DND-41 (cell line): ENCODE measurements around the gene LRFN2.

Experiments
- ATAC-seq: fragments of 200-7000 bp; cut with Tn5 transposase; 3 replicates; pipeline ENCODE4 v1.9.1; 2021; ENCODE audit warnings: low read depth; ENCODE audit not compliant: insufficient read depth
- DNase-seq: peaks from one replicate; pipeline ENCODE4 v3.0.0-alpha.2; 2020
- H2AFZ ChIP-seq: 2 replicates; pipeline ENCODE4 v1.6.0; 2012; ENCODE audit warnings: low read depth, low read length
- H3K27ac ChIP-seq: 2 replicates; pipeline ENCODE4 v1.5.1; 2012; ENCODE audit warnings: low read length, inconsistent platforms
- H3K27me3 ChIP-seq: fragments of 200-600 bp; sonication (generic); 2 replicates; pipeline ENCODE4 v1.6.0; 2012; ENCODE audit warnings: low read length, mild to moderate bottlenecking, inconsistent platforms; ENCODE audit not compliant: insufficient read depth, poor library complexity
- H3K36me3 ChIP-seq: 2 replicates; pipeline ENCODE4 v1.5.1; 2012; ENCODE audit warnings: low read length, inconsistent platforms; ENCODE audit not compliant: insufficient read depth
- H3K4me1 ChIP-seq: 2 replicates; pipeline ENCODE4 v1.5.1; 2012; ENCODE audit warnings: mild to moderate bottlenecking, low read length; ENCODE audit not compliant: insufficient read depth
- H3K4me2 ChIP-seq: 2 replicates; pipeline ENCODE4 v1.6.0; 2012; ENCODE audit warnings: mild to moderate bottlenecking, moderate library complexity, low read length, inconsistent platforms; ENCODE audit not compliant: insufficient read depth
- H3K4me3 ChIP-seq, 2 experiments: fragments of 200-600 bp in 1 of 2; shearing (Covaris generic) in 1 of 2; 2 replicates each; pipeline ENCODE4 v1.5.1; 2012 to 2016; ENCODE audit warnings: inconsistent platforms in 2 of 2, low read length in 2 of 2, mild to moderate bottlenecking in 2 of 2, low read depth in 1 of 2, moderate library complexity in 1 of 2
- H3K79me2 ChIP-seq: 2 replicates; pipeline ENCODE4 v1.6.0; 2012; ENCODE audit warnings: low read length, inconsistent platforms; ENCODE audit not compliant: insufficient read depth
- H3K9ac ChIP-seq: 2 replicates; pipeline ENCODE4 v1.6.0; 2012; ENCODE audit warnings: low read depth, mild to moderate bottlenecking, inconsistent platforms, low read length, moderate library complexity
- H3K9me3 ChIP-seq: 2 replicates; pipeline ENCODE4 v1.5.1; 2012; ENCODE audit warnings: low read length, moderate library complexity, mild to moderate bottlenecking, inconsistent platforms; ENCODE audit not compliant: insufficient read depth, severe bottlenecking
- H4K20me1 ChIP-seq: 2 replicates; pipeline ENCODE4 v1.6.0; 2012; ENCODE audit warnings: low read length; ENCODE audit not compliant: insufficient read depth
- CTCF ChIP-seq: IDR thresholded peaks from 2 replicates; pipeline ENCODE4 v1.5.1; 2012; ENCODE audit warnings: borderline replicate concordance, low read length, moderate library complexity, mild to moderate bottlenecking; ENCODE audit not compliant: poor library complexity, severe bottlenecking; ENCODE audit errors: extremely low read depth
- EZH2 ChIP-seq: IDR thresholded peaks from 3 replicates; pipeline ENCODE4 v1.6.1; 2012; ENCODE audit warnings: borderline replicate concordance, low read depth, mild to moderate bottlenecking, moderate library complexity, low read length, inconsistent platforms; ENCODE audit not compliant: severe bottlenecking

LRFN2 gene

GRCh38 chr6:40414617-40415016 lies 172.5 kb downstream of the LRFN2 start:
- Histone ChIP-seq H3K4me1 (peaks cover 7% of the 10 kb centered on the region), H2AFZ (no peak overlapping the region), H4K20me1 (no peaks in the 10 kb centered on the region), H3K4me3 (no peak overlapping the region), H3K27me3 (no peaks in the 10 kb centered on the region), H3K9ac (no peak overlapping the region), H3K4me2 (no peak overlapping the region), H3K27ac (no peak overlapping the region), H3K36me3 (no peaks in the 10 kb centered on the region), H3K79me2 (no peaks in the 10 kb centered on the region), H3K9me3 (no peaks in the 10 kb centered on the region)
- no peak for ATAC-seq
- TF ChIP-seq EZH2 = no peak
- DNase-seq = no peak

- H3K36me3 ChIP-seq = no peaks in the 10 kb centered on the region
- no peak overlapping the region for H3K9ac ChIP-seq
- DNase-seq (no peak), ATAC-seq (peak; percentile 72)
- H3K79me2 ChIP-seq = no peaks in the 10 kb centered on the region
- no peak overlapping the region for H3K4me2 ChIP-seq
- H3K27ac ChIP-seq = no peak overlapping the region
- H2AFZ ChIP-seq = no peak overlapping the region
- no peaks in the 10 kb centered on the region for H4K20me1 ChIP-seq
- H3K27me3 ChIP-seq = no peaks in the 10 kb centered on the region
- no peaks in the 10 kb centered on the region for H3K4me1 ChIP-seq
- no peak for TF ChIP-seq EZH2
- no peak for TF ChIP-seq CTCF
- no peaks in the 10 kb centered on the region for H3K9me3 ChIP-seq
- no peak overlapping the region for H3K4me3 ChIP-seq
Measured at GRCh38 chr6:40413239-40413638, 173.9 kb downstream of the LRFN2 start.

GRCh38 chr6:40411881-40412280 lies 175.3 kb downstream of the LRFN2 start:
- H3K4me3 ChIP-seq = no peak overlapping the region
- H3K4me2 ChIP-seq = no peak overlapping the region
- no peaks in the 10 kb centered on the region for H3K4me1 ChIP-seq

GRCh38 chr6:40410821-40411220 lies 176.3 kb downstream of the LRFN2 start:
- H3K9me3 ChIP-seq = no peaks in the 10 kb centered on the region
- H3K9ac ChIP-seq = no peak overlapping the region
- no peak overlapping the region for H3K4me2 ChIP-seq
- no peak overlapping the region for H2AFZ ChIP-seq
- H3K4me1 ChIP-seq = no peaks in the 10 kb centered on the region
- no peaks in the 10 kb centered on the region for H4K20me1 ChIP-seq
- no peaks in the 10 kb centered on the region for H3K79me2 ChIP-seq
- no peak overlapping the region for H3K4me3 ChIP-seq
- no peak for TF ChIP-seq EZH2
- TF ChIP-seq CTCF = no peak
- no peak overlapping the region for H3K27ac ChIP-seq
- ATAC-seq (no peak), DNase-seq (no peak)
- no peaks in the 10 kb centered on the region for H3K36me3 ChIP-seq
- no peaks in the 10 kb centered on the region for H3K27me3 ChIP-seq

More at GRCh38 chr6:40411881-40412280, 175.3 kb downstream of the LRFN2 start:
- DNase-seq (no peak), ATAC-seq (no peak)
- Histone ChIP-seq H3K9me3 (no peaks in the 10 kb centered on the region), H3K9ac (no peak overlapping the region), H2AFZ (no peak overlapping the region), H4K20me1 (no peaks in the 10 kb centered on the region), H3K27me3 (no peaks in the 10 kb centered on the region), H3K36me3 (no peaks in the 10 kb centered on the region), H3K27ac (no peak overlapping the region), H3K79me2 (no peaks in the 10 kb centered on the region)
- no peak for TF ChIP-seq CTCF
- TF ChIP-seq EZH2 = no peak
